NCI-H1417 treated with DMSO at 0.1 percent for 48 hours (cell line): ENCODE data around the gene SORCS2.

Experiments used
- DNase-seq: peaks from one replicate; lab custom pipeline; 2025; lab: John Stamatoyannopoulos, UW

The SORCS2 gene

GRCh38 chr4:7192252-7193029, at the start of gene SORCS2:
SORCS2 (plus strand) TSS chr4:7192538.
- DNase-seq, result no peak

- no peak for DNase-seq
These were observed 47.7 kb upstream of the SORCS2 start for GRCh38 chr4:7144374-7145290.

- no peak for DNase-seq
These were observed 46.9 kb upstream of the SORCS2 start for GRCh38 chr4:7145291-7145934.

GRCh38 chr4:7146059-7146785, 46.1 kb upstream of the SORCS2 start:
- DNase-seq, result no peak

GRCh38 chr4:7146786-7147115, 45.6 kb upstream of the SORCS2 start:
- DNase-seq, result no peak

GRCh38 chr4:7147261-7147660, 45.1 kb upstream of the SORCS2 start:
- no peak for DNase-seq

- DNase-seq, result no peak
These were observed 44.6 kb upstream of the SORCS2 start for GRCh38 chr4:7147661-7148310.

GRCh38 chr4:7148337-7148736, 44.0 kb upstream of the SORCS2 start:
- DNase-seq, result no peak

GRCh38 chr4:7150036-7150635, 42.2 kb upstream of the SORCS2 start:
- no peak for DNase-seq

- DNase-seq, result no peak
These were observed 40.6 kb upstream of the SORCS2 start for GRCh38 chr4:7151668-7152227.

GRCh38 chr4:7153711-7154110, 38.6 kb upstream of the SORCS2 start:
- DNase-seq, result no peak

GRCh38 chr4:7154351-7154981, 37.9 kb upstream of the SORCS2 start:
- no peak for DNase-seq

- DNase-seq, result no peak
These were observed 36.7 kb upstream of the SORCS2 start for GRCh38 chr4:7155590-7156071.

GRCh38 chr4:7156328-7156727, 36.0 kb upstream of the SORCS2 start:
- DNase-seq, result no peak

- DNase-seq, result no peak
These were observed 35.4 kb upstream of the SORCS2 start for GRCh38 chr4:7156761-7157488.

- no peak for DNase-seq
These were observed 34.7 kb upstream of the SORCS2 start for GRCh38 chr4:7157666-7158065.

- DNase-seq, result no peak
These were observed 34.1 kb upstream of the SORCS2 start for GRCh38 chr4:7158081-7158750.

- no peak for DNase-seq
These were observed 33.3 kb upstream of the SORCS2 start for GRCh38 chr4:7158991-7159390.

GRCh38 chr4:7159923-7160322, 32.4 kb upstream of the SORCS2 start:
- no peak for DNase-seq
